Gastroesophageal sphincter (tissue), 3 donors: ENCODE measurements around the gene FNDC7.

ENCODE experiments used
- EP300 ChIP-seq: sonication (generic); formaldehyde crosslinking; IDR thresholded peaks from one replicate; pipeline ENCODE4 v1.6.1; 2017; ENCODE audit warnings: antibody characterized with exemption, mild to moderate bottlenecking
- POLR2A ChIP-seq, 2 donors: fragments of 450-650 bp; IDR thresholded peaks; one replicate each; pipeline ENCODE4 v1.6.1; 2017; ENCODE audit warnings: antibody characterized with exemption in 2 of 2, mild to moderate bottlenecking in 2 of 2, moderate library complexity in 1 of 2
- POLR2AphosphoS5 ChIP-seq: sonication (generic); formaldehyde crosslinking; IDR thresholded peaks from one replicate; pipeline ENCODE4 v1.6.1; 2017; ENCODE audit warnings: antibody characterized with exemption
- TF ChIP-seq, protein P1 (sequence below), 4 experiments: fragments of 200-600 bp in 2 of 4; fragments of 450-650 bp in 2 of 4; sonication (generic) in 1 of 4; IDR thresholded peaks; one replicate each; pipeline ENCODE4 v1.5.1; 2017 to 2019; ENCODE audit warnings: antibody characterized with exemption in 4 of 4, mild to moderate bottlenecking in 2 of 4, moderate library complexity in 2 of 4

DNA sequence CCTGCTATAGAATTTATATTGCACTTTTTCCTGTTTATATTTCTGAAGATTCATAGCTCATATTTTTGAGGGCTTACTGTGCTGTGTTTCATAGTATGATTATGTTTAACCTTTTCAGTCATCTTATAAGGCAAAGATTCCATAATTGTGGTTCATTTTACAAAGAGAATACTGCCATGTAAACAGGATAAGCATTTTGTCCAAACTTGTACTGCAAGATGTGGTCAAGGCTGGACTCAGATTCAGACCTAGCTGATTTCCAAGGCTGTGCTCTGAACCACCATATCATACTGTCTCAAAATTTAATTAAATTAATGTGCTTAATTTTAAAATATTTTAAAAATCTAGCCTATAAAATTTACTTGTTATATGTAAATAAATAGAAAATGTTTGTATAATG is 65.1 kb downstream of the FNDC7 start:
- TF ChIP-seq, protein P1, sequence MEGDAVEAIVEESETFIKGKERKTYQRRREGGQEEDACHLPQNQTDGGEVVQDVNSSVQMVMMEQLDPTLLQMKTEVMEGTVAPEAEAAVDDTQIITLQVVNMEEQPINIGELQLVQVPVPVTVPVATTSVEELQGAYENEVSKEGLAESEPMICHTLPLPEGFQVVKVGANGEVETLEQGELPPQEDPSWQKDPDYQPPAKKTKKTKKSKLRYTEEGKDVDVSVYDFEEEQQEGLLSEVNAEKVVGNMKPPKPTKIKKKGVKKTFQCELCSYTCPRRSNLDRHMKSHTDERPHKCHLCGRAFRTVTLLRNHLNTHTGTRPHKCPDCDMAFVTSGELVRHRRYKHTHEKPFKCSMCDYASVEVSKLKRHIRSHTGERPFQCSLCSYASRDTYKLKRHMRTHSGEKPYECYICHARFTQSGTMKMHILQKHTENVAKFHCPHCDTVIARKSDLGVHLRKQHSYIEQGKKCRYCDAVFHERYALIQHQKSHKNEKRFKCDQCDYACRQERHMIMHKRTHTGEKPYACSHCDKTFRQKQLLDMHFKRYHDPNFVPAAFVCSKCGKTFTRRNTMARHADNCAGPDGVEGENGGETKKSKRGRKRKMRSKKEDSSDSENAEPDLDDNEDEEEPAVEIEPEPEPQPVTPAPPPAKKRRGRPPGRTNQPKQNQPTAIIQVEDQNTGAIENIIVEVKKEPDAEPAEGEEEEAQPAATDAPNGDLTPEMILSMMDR (IDR thresholded peaks at IDR 0.05) = no peak
- TF ChIP-seq POLR2A (IDR thresholded peaks at IDR 0.05) (no peak), POLR2AphosphoS5 (no peak), EP300 (no peak)
